Omental fat pad (tissue), 4 donors: ENCODE results near the gene SGTB. TPM values are rescaled to one million over a fixed set of nuclear protein-coding genes. Genes with fewer than 3 reads are reported as not detected.

Experiments
- ATAC-seq: fragments of 150-250 bp; one replicate; pipeline ENCODE4 v1.9.1; 2016; ENCODE audit warnings: mild to moderate bottlenecking, moderate library complexity; ENCODE audit not compliant: low FRiP score
- DNase-seq: peaks from one replicate; pipeline ENCODE4 v3.0.0-alpha.2; 2019; ENCODE audit warnings: low spot score
- CTCF ChIP-seq, 3 donors: fragments of 450-650 bp; IDR thresholded peaks; one replicate each; pipeline ENCODE4 v1.5.1; 2016 to 2017; ENCODE audit warnings: antibody characterized with exemption in 3 of 3, mild to moderate bottlenecking in 3 of 3, moderate library complexity in 2 of 3
- total RNA-seq, 4 donors: library from RNA; depleted of rRNA; stranded (reverse); fragments of >200 nt; gene quantifications; one replicate each; pipeline ENCODE4 v1.1.0, GENCODE V29; 2016

SGTB gene
- total RNA-seq, 4 donors from 2014 or later: 5.7 to 12.6 (median 10.4) TPM

GRCh38 chr5:65672796-65673195, 49.1 kb downstream of the SGTB start:
- no peak for TF ChIP-seq CTCF (IDR thresholded peaks at IDR 0.05)
- ATAC-seq: no peak
- no peak for DNase-seq

GRCh38 chr5:65668696-65669095, 53.2 kb downstream of the SGTB start:
- DNase-seq (no peak), ATAC-seq (no peak)
- TF ChIP-seq CTCF (IDR thresholded peaks at IDR 0.05): no peak

- no peak for DNase-seq
- no peak for ATAC-seq
- TF ChIP-seq CTCF (IDR thresholded peaks at IDR 0.05): no peak
Observed at GRCh38 chr5:65663804-65664521, 57.9 kb downstream of the SGTB start.

GRCh38 chr5:65654713-65655112, 67.2 kb downstream of the SGTB start:
- ATAC-seq (no peak), DNase-seq (no peak)
- TF ChIP-seq CTCF (IDR thresholded peaks at IDR 0.05): no peak

- no peak for ATAC-seq
- no peak for TF ChIP-seq CTCF (IDR thresholded peaks at IDR 0.05)
- DNase-seq: no peak
Observed at GRCh38 chr5:65651144-65651543, 70.8 kb downstream of the SGTB start.

GRCh38 chr5:65647941-65648340, 74.0 kb downstream of the SGTB start:
- no peak for TF ChIP-seq CTCF (IDR thresholded peaks at IDR 0.05)

GRCh38 chr5:65646938-65647337, 75.0 kb downstream of the SGTB start:
- DNase-seq: no peak
- no peak for TF ChIP-seq CTCF (IDR thresholded peaks at IDR 0.05)
- ATAC-seq: no peak

More at GRCh38 chr5:65647941-65648340, 74.0 kb downstream of the SGTB start:
- ATAC-seq (no peak), DNase-seq (no peak)
